Central memory CD8-positive, alpha-beta T cell (primary cell): Measurements from ENCODE around the gene HOXC10.

Experiments used
- ATAC-seq: fragments of 150-1000 bp; cut with Tn5 transposase; replicated peaks from 2 replicates; pipeline ENCODE4 v1.10.0; 2022; ENCODE audit warnings: mild to moderate bottlenecking, moderate FRiP score, moderate number of reproducible peaks; ENCODE audit not compliant: poor library complexity, severe bottlenecking; ENCODE audit errors: extremely low read depth
- DNase-seq, 2 donors: peaks; one replicate each; pipeline ENCODE4 v3.0.0; 2021; ENCODE audit warnings: low spot score in 2 of 2
- H3K27ac Mint-ChIP-seq: one replicate; pipeline ENCODE4 v1.8.0; 2022; ENCODE audit warnings: low read depth, mild to moderate bottlenecking, moderate library complexity, mixed read lengths
- H3K27me3 Mint-ChIP-seq: one replicate; pipeline ENCODE4 v1.8.0; 2022; ENCODE audit warnings: mixed read lengths
- H3K36me3 Mint-ChIP-seq: one replicate; pipeline ENCODE4 v1.8.0; 2022; ENCODE audit warnings: mild to moderate bottlenecking, moderate library complexity, mixed read lengths; ENCODE audit not compliant: insufficient read depth
- H3K4me1 Mint-ChIP-seq: one replicate; pipeline ENCODE4 v1.8.0; 2022; ENCODE audit warnings: mixed read lengths
- H3K4me3 Mint-ChIP-seq: one replicate; pipeline ENCODE4 v1.8.0; 2022; ENCODE audit warnings: mild to moderate bottlenecking, moderate library complexity, mixed read lengths
- H3K9me3 Mint-ChIP-seq: one replicate; pipeline ENCODE4 v1.8.0; 2022; ENCODE audit warnings: mixed read lengths

Gene HOXC10

DNA sequence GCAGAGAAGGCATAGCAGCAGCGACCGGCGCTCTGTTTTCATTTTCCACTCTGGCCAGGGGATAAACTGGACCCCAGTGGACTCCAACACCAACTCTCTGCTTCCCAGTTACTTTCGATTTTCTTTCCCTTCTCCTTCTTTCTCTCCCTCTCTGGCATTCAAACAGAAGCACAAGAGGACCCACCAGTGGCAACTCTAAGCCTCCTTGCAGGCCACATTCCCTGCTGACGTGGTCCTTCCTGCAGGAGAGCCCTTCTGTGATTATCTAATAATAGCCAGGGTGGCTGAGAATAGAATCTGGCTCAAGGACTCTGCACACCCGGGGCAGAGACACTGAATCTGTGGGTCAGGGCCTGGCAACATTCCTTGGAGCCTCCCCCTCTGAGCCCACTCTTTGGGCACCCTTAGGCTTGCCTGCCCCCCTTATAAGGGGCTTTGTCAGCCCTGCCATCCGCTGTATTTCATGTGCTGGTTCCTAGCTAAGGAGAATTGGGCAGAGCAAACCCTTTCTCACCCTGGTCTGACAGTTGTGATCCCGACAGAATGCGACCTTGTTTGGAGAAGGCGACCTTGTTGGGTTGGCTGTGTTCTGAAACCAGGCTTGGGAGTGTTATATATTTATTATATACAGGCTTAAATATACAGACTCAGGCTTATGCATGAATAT is 35.1 kb downstream of the HOXC10 start:
- DNase-seq: no peak
- Mint-ChIP-seq H3K9me3 (no peaks in the 10 kb centered on the region), H3K27ac (peak overlapping the region; percentile 3), H3K27me3 (peaks cover 48% of the 10 kb centered on the region), H3K4me1 (peaks cover 25% of the 10 kb centered on the region), H3K36me3 (peaks cover 7% of the 10 kb centered on the region), H3K4me3 (peak overlapping the region; percentile 8)
- no peak for ATAC-seq

DNA sequence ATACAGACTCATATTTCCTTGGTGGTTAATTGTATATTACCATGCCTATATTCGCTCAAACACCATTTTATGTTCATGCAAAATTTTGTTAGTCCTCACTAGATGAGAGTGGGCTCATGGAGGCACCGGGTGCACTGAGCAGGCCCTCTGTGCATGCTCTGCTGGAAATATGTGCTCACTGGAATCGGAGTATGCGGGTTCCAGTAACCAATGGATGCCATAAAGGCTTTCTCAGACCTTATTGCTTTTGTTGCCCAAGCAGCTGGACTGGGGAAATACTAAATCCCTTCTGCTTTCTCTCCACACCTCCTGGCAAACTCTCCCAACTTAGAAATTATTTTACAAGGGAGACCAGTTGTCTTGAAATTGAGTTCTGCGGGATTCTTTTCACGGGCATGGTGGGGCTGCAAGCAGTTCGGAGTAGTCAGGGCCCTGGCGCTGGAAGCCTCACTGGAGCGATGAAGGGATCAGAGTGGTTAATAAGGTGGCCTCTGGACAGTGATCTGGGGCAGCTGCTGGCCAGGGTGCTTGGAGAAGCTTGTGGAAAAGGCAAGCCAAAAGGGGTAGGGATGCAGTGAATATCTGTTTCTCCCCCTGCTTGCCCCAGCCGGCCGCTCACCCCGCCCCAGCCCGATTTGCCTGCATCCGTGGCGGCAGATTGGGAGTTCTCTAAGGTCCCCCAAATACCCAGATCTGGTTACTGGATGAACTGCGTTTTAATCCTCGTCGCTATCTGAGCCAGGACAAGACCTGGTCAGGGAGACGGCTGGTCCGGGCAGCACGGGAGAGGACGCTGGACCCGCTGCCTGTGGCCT is 35.9 kb downstream of the HOXC10 start:
- Mint-ChIP-seq H3K27ac (no peak overlapping the region), H3K36me3 (peaks cover 7% of the 10 kb centered on the region), H3K9me3 (no peaks in the 10 kb centered on the region), H3K27me3 (peaks cover 49% of the 10 kb centered on the region), H3K4me1 (peaks cover 23% of the 10 kb centered on the region), H3K4me3 (no peak overlapping the region)
- ATAC-seq: no peak
- DNase-seq: no peak

DNA sequence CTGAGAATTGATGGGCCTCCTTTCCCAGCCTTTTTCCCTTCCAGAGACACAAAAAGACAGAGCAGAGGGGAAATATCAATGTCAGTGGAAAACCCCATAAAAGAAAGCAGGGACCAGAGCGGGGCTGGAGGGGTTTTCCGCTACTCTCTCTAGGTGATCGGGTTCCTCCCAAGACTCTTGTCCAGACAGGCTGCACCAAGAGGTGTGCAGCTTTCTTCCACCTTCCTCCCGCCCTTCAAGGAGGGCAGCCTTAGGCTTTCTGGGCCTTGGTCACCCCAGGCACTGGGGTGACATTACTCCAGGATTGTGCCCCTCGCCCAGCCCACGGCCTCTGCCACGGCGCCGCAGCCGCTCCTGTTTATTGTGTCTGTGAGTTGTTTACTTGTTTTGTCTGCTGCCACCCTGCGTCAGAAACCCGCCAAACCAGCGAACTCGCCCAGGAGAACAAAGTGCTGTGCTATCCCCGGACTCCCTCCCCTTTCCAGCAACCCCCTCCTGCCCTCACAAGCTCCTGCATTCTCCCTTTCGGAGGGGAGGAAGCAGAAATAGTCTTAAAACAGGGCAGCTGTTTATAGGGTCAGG is 36.6 kb downstream of the HOXC10 start:
- Mint-ChIP-seq H3K4me3 (no peak overlapping the region), H3K9me3 (no peaks in the 10 kb centered on the region), H3K36me3 (peaks cover 7% of the 10 kb centered on the region), H3K4me1 (peaks cover 23% of the 10 kb centered on the region), H3K27ac (no peak overlapping the region), H3K27me3 (peaks cover 56% of the 10 kb centered on the region)
- ATAC-seq (no peak), DNase-seq (no peak)

DNA sequence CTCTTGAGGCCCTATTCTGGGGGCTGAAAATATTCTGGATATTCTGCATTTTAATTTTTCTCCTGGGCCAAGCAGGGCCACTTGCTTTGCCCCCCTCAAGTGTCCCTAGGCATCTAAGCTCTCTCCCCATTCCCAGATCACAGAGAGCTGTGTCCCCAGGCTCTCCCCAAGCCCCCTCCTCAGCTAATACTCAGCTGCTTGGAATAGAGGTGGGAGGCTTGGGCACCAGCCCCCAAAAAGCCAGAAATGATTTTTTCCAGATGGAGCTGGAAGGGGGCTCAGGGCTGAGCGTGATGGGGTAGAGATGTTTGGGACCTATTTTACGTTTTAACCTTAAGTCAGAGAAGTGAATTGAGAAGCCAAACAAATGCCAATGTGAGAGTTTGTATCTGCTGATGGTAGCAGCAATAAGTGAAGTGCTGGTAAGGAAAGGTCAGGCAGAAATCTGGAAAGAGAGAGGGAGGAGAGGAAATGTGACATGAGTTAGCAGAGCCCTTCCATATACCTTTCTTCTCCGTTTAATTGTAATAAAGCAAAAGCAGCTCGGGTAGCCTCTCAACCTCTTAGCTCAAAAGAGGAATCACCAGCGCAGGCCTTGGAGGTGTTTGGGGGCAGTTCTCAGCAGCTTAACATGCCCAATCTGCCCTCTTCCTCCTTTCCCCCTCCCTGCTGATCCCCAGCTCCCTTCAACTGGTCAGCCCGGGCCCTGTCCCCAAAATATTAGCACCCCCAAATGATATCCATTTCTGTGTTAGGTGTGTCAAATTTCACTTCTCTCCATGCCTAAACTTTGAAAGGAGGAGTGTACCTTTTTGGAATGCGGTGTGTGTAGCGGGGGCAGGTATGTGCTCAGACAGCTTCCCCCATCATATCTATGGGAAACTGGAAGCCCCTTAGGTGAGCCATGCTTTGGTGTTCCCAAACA is 38.3 kb downstream of the HOXC10 start:
- ATAC-seq (no peak), DNase-seq (no peak)
- peaks cover 73% of the 10 kb centered on the region for H3K27me3 Mint-ChIP-seq
- peaks cover 1% of the 10 kb centered on the region for H3K36me3 Mint-ChIP-seq
- H3K9me3 Mint-ChIP-seq: no peaks in the 10 kb centered on the region
- H3K4me1 Mint-ChIP-seq: peaks cover 9% of the 10 kb centered on the region
- no peak overlapping the region for H3K4me3 Mint-ChIP-seq
- H3K27ac Mint-ChIP-seq: no peak overlapping the region

DNA sequence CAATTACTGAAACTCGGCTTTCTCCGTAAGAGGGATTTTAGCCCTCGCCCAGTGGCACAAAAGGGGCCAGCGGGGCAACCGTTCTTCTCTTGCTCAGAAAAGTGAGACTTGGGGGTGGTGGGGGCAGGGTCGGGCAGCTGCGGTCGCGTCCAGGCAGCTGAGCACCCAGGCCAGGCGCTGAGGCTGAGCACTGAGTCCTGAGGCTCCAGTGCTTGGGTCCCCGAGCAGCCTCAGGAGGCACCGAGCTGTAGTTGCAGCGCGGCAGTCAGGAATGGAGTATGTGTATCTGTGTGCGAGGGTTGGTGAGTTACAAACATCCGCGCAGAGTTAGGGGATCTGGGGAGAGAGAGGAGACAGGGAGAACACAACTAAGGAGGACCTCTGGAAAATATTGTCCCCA is 39.2 kb downstream of the HOXC10 start:
- Mint-ChIP-seq H3K4me1 (peaks cover 9% of the 10 kb centered on the region), H3K9me3 (no peaks in the 10 kb centered on the region), H3K27me3 (peaks cover 83% of the 10 kb centered on the region), H3K27ac (no peak overlapping the region), H3K4me3 (no peak overlapping the region), H3K36me3 (peaks cover 1% of the 10 kb centered on the region)
- no peak for DNase-seq
- no peak for ATAC-seq

DNA sequence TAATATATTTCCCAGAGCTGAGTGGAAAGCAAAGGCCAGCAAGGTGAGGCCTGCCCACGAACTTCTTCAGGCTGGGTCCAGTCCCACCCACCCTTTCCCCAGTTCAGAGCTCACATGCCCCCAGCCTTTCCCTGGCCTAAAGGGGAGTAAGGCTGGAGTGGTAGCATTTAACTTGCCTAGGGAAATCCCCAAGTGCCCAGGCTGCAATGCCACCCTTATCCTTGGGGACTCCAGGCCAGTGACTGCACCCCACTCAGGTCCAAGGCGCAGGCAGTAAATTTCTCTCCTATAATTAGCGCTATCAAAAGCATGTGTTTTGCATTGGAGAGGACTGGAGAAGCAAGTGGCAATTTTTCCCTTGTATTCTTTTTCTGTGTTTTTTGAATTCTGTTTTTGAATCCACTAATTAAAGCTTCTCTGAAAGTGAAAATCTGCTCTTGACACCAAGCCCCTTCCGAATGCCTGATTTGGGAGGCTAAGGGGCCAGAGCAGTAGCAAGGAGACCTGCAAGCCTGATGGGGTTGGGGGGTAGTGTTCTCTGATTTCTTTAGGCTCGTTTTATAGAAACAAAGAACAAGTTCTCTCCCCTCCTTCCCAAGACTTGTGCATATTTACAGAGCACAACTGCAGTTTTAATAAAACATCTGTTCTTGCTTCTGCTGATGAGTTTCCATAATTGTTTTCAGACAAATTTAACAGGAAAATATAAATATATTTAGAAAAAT is 39.8 kb downstream of the HOXC10 start:
- Mint-ChIP-seq H3K36me3 (peaks cover 1% of the 10 kb centered on the region), H3K4me1 (peaks cover 8% of the 10 kb centered on the region), H3K27ac (no peak overlapping the region), H3K27me3 (peaks cover 89% of the 10 kb centered on the region), H3K9me3 (no peaks in the 10 kb centered on the region), H3K4me3 (no peak overlapping the region)
- no peak for DNase-seq
- ATAC-seq: no peak

DNA sequence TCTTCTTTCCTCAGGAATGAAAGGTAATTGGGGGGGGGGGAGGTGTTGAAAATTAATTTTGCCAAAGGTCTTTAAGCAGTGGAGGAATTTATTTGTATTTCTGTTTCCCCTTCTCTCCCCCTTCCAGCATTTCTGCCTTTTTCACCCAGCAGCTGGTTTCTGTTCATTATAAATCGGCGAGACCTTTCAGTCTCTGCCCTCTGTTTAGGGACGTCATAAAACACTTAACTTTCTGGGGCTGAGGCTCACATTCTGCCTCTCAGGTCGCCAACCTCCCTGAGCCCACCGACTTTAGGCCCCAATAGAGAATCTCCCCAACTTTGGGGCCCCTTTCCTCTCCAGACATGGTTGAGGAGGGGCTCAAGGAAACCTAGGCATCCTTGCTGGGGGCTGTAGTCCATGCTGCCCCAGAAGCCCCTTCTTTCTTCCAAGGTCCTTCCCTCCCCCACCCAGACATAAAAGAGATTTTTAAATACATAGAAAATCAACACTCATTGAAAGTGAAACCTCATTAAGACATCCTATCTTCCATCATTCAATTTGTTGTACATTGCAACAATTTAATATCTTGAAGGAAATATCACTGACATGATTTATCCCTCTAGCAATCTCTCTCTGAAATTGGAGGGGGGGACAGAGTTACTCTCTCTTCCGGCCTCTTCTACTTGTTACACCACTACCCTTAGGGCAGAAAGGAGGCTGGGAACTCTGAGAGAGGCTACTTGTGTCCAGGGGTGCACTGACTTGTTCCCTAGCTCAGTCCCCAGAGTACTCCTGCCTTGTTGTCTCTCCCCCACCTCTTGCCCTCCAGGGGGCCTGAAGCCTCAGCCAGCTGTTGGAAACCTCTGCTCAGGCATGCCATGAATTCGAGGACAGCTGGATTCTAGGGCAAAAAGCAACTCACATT is 40.8 kb downstream of the HOXC10 start:
- peaks cover 4% of the 10 kb centered on the region for H3K4me1 Mint-ChIP-seq
- DNase-seq (no peak), ATAC-seq (no peak)
- no peak overlapping the region for H3K27ac Mint-ChIP-seq
- peaks cover 99% of the 10 kb centered on the region for H3K27me3 Mint-ChIP-seq
- no peak overlapping the region for H3K4me3 Mint-ChIP-seq
- H3K36me3 Mint-ChIP-seq: no peaks in the 10 kb centered on the region
- H3K9me3 Mint-ChIP-seq: no peaks in the 10 kb centered on the region

DNA sequence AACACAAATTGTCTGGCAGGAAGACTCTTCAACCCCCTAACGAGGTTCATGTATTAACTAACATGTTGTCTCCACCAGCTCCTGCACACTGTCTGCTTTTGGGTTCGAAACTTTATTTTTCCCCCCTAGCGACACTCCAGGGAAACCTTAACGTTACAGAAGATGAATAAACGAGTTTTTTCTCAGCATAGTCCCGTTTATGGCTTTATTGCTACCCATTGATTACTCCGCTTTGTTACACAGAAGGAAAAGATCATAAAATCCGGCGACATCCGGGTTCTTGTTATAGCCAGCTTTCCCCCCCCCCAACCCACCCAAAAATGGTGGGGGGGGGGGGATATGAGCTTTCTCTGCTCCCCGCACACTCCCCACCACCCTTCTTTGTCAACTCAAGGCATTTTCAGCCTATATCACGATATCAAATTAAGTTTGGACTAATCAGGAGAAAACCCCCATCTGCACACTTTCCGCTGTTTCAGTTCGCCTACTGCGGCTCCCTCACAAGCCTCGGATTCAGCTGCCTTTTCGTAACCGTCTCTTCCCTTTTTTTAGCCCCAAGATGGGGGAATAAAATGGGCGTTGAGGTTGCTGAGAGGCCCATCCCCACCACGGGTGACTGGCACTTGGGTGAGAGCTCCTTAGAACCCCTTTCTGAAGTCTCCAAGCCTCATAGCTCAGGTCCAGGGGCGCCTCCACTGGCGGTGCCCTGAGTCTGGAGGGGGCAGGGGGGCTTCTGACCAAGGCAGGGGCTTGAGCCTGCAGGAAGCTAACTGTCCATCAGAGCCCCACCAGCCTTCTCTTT is 41.9 kb downstream of the HOXC10 start:
- DNase-seq (no peak), ATAC-seq (no peak)
- peaks cover 99% of the 10 kb centered on the region for H3K27me3 Mint-ChIP-seq
- no peak overlapping the region for H3K4me3 Mint-ChIP-seq
- H3K27ac Mint-ChIP-seq: no peak overlapping the region
- H3K9me3 Mint-ChIP-seq: no peaks in the 10 kb centered on the region
- peaks cover 4% of the 10 kb centered on the region for H3K4me1 Mint-ChIP-seq
- H3K36me3 Mint-ChIP-seq: peaks cover 2% of the 10 kb centered on the region

DNA sequence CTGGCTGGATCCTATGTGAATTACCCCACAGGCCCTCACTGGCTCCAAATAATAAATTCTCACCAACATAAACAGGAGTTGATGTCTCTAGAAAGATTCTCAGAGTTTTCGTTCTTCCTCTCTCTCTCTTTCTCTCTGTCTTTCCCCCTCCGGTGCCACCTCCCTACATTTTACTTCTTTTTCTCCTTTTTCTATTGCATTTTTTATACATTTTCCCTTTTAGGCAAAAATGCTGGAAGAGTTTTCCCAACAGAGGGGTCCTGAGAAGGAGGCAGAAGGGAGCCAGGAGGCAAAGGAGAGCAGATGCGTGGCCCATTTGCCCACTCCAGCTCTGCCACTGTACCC is 42.5 kb downstream of the HOXC10 start:
- no peak overlapping the region for H3K27ac Mint-ChIP-seq
- DNase-seq: no peak
- H3K4me3 Mint-ChIP-seq: no peak overlapping the region

DNA sequence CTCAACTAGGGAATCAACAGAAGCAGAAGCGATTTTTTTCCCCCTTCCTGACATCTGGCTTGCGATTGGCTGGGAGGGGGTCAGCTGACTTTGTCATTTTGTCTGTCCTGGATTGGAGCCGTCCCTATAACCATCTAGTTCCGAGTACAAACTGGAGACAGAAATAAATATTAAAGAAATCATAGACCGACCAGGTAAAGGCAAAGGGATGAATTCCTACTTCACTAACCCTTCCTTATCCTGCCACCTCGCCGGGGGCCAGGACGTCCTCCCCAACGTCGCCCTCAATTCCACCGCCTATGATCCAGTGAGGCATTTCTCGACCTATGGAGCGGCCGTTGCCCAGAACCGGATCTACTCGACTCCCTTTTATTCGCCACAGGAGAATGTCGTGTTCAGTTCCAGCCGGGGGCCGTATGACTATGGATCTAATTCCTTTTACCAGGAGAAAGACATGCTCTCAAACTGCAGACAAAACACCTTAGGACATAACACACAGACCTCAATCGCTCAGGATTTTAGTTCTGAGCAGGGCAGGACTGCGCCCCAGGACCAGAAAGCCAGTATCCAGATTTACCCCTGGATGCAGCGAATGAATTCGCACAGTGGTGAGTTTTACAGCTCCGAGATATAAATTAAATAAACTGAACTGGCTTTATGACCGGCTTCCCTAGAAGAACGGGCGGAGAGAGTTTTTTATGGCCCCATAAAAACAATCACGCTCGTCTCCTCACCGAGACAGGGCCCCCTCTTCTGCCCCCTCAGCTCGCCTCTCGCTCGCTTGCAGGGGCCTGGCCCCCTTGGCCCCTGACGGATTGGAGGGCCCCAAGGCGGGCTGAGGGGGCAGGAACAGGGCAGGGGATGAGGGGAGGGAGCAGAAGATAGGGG is 43.6 kb downstream of the HOXC10 start, which contains the start of gene HOXC6:
HOXC6 (plus strand) TSS at position 127 of the 888 bp plus-strand sequence; CDS start at position 209, 82 bp downstream.
- H3K27ac Mint-ChIP-seq: no peak within 1 kb of the TSS
- H3K36me3 Mint-ChIP-seq: peaks cover 2% of the 10 kb centered on the region
- ATAC-seq (no peak), DNase-seq (no peak)
- peaks cover 13% of the 10 kb centered on the region for H3K4me1 Mint-ChIP-seq
- H3K27me3 Mint-ChIP-seq: peaks cover 99% of the 10 kb centered on the region
- H3K9me3 Mint-ChIP-seq: no peaks in the 10 kb centered on the region
- H3K4me3 Mint-ChIP-seq: no peak within 1 kb of the TSS

More for the DNA sequence above, 42.5 kb downstream of the HOXC10 start:
- no peak for ATAC-seq
- Mint-ChIP-seq H3K4me1 (peaks cover 4% of the 10 kb centered on the region), H3K36me3 (peaks cover 2% of the 10 kb centered on the region), H3K27me3 (peaks cover 99% of the 10 kb centered on the region), H3K9me3 (no peaks in the 10 kb centered on the region)
